Nephron (organoid): ENCODE measurements around the gene PSMD3.

Experiments
- H3K27ac Mint-ChIP-seq, 3 experiments: 2 replicates each; pipeline ENCODE4 v1.8.0; 2020; ENCODE audit warnings: mixed read lengths in 3 of 3, mild to moderate bottlenecking in 2 of 3, moderate library complexity in 1 of 3
- H3K27me3 Mint-ChIP-seq: 2 replicates; pipeline ENCODE4 v1.8.0; 2021; ENCODE audit warnings: low read depth, mild to moderate bottlenecking, moderate library complexity, mixed read lengths
- H3K36me3 Mint-ChIP-seq: 2 replicates; pipeline ENCODE4 v1.8.0; 2020; ENCODE audit warnings: low read depth, mixed read lengths
- H3K4me1 Mint-ChIP-seq: 2 replicates; pipeline ENCODE4 v1.8.0; 2020; ENCODE audit warnings: mixed read lengths
- H3K4me3 Mint-ChIP-seq, 3 experiments: 2 replicates each; pipeline ENCODE4 v1.8.0; 2020; ENCODE audit warnings: mild to moderate bottlenecking in 3 of 3, mixed read lengths in 3 of 3, moderate library complexity in 2 of 3
- H3K9me3 Mint-ChIP-seq: 2 replicates; pipeline ENCODE4 v1.8.0; 2020; ENCODE audit warnings: mixed read lengths
- CTCF ChIP-seq, 3 experiments: fragments of 200-600 bp; sonication (generic); IDR thresholded peaks; one replicate each; pipeline ENCODE4 v1.5.0; 2021; ENCODE audit warnings: antibody characterized with exemption in 3 of 3; ENCODE audit not compliant: unreplicated experiment in 3 of 3

Gene PSMD3

DNA sequence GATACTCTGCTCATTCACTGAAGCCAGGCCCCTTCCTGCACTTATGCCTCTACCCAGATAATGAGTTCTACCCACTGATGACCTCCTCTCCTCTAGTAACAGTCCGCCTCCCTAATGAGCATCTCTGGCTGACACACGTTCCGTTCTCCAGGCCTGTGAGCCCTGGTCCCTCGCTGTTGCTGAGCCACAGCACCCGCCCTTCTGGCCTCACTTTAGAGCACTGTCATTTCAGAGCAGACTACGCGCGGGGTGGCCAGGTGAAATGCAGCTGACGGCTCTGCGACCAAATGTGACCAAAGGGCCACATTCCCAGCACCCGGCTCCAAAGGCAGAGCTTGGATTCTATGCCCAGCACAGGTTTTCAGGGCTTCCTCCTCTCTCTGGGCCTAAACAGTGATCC is 13.8 kb downstream of the PSMD3 start:
- peaks cover 72% of the 10 kb centered on the region for H3K36me3 Mint-ChIP-seq
- H3K9me3 Mint-ChIP-seq: no peaks in the 10 kb centered on the region
- no peak overlapping the region for H3K4me3 Mint-ChIP-seq
- no peaks in the 10 kb centered on the region for H3K27me3 Mint-ChIP-seq
- H3K4me1 Mint-ChIP-seq: peaks cover 9% of the 10 kb centered on the region
- H3K27ac Mint-ChIP-seq: no peak overlapping the region
- no peak for TF ChIP-seq CTCF (IDR thresholded peaks at IDR 0.05; ENCODE audit: unreplicated experiment in 3 of 3)

DNA sequence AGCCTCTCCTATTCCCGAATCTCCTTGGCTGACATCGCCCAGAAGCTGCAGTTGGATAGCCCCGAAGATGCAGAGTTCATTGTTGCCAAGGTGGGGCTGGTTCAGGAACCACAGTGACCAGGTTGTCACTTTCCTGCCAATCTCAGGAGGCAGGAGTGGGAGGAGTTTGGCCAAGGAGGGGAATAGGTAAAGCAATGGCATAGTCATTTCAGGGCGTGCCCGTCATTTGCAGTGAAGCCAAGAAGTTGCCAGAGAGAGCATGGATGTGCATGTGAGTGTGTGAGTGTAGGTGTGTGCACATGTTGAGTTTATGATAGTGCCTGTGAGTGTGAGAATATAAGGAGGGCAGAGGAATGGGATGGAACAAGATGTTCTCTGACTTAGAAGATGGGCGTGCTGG is 14.8 kb downstream of the PSMD3 start:
- no peak overlapping the region for H3K27ac Mint-ChIP-seq
- H3K4me1 Mint-ChIP-seq: peaks cover 9% of the 10 kb centered on the region
- H3K36me3 Mint-ChIP-seq: peaks cover 63% of the 10 kb centered on the region
- H3K4me3 Mint-ChIP-seq: no peak overlapping the region
- H3K27me3 Mint-ChIP-seq: no peaks in the 10 kb centered on the region
- no peaks in the 10 kb centered on the region for H3K9me3 Mint-ChIP-seq
- no peak for TF ChIP-seq CTCF (IDR thresholded peaks at IDR 0.05; ENCODE audit: unreplicated experiment in 3 of 3)

DNA sequence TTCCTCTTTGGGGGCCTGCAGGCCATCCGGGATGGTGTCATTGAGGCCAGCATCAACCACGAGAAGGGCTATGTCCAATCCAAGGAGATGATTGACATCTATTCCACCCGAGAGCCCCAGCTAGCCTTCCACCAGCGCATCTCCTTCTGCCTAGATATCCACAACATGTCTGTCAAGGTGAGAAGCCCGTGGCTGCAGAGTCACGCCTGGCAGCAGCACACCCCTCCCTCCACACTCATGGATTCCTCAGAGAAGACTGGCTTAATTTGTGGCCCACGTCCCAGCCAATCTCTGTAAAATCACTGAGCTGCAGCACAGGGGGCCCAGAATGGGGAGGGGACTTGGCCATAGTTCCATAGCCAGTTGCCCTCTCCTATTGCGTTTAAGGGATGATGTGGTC is 15.6 kb downstream of the PSMD3 start:
- peaks cover 58% of the 10 kb centered on the region for H3K36me3 Mint-ChIP-seq
- TF ChIP-seq CTCF (IDR thresholded peaks at IDR 0.05; ENCODE audit: unreplicated experiment in 3 of 3): no peak
- no peaks in the 10 kb centered on the region for H3K9me3 Mint-ChIP-seq
- H3K4me3 Mint-ChIP-seq: no peak overlapping the region
- no peaks in the 10 kb centered on the region for H3K27me3 Mint-ChIP-seq
- peak overlapping the region in 1 of 3 experiments; percentile 22 for H3K27ac Mint-ChIP-seq
- peaks cover 9% of the 10 kb centered on the region for H3K4me1 Mint-ChIP-seq

- no peak overlapping the region for H3K4me3 Mint-ChIP-seq
- no peak for TF ChIP-seq CTCF (IDR thresholded peaks at IDR 0.05; ENCODE audit: unreplicated experiment in 3 of 3)
- H3K4me1 Mint-ChIP-seq: peaks cover 9% of the 10 kb centered on the region
Observed at GRCh38 chr17:39996800-39997199, 16.2 kb downstream of the PSMD3 start.

GRCh38 chr17:39997543-39997942 is 16.9 kb downstream of the PSMD3 start:
- no peak overlapping the region for H3K4me3 Mint-ChIP-seq
- H3K36me3 Mint-ChIP-seq: peaks cover 45% of the 10 kb centered on the region
- H3K9me3 Mint-ChIP-seq: no peaks in the 10 kb centered on the region
- no peak overlapping the region for H3K27ac Mint-ChIP-seq
- H3K4me1 Mint-ChIP-seq: peaks cover 9% of the 10 kb centered on the region
- no peak for TF ChIP-seq CTCF (IDR thresholded peaks at IDR 0.05; ENCODE audit: unreplicated experiment in 3 of 3)
- no peaks in the 10 kb centered on the region for H3K27me3 Mint-ChIP-seq

More at GRCh38 chr17:39996800-39997199, 16.2 kb downstream of the PSMD3 start:
- Mint-ChIP-seq H3K27ac (no peak overlapping the region), H3K36me3 (peaks cover 52% of the 10 kb centered on the region), H3K27me3 (no peaks in the 10 kb centered on the region), H3K9me3 (no peaks in the 10 kb centered on the region)

DNA sequence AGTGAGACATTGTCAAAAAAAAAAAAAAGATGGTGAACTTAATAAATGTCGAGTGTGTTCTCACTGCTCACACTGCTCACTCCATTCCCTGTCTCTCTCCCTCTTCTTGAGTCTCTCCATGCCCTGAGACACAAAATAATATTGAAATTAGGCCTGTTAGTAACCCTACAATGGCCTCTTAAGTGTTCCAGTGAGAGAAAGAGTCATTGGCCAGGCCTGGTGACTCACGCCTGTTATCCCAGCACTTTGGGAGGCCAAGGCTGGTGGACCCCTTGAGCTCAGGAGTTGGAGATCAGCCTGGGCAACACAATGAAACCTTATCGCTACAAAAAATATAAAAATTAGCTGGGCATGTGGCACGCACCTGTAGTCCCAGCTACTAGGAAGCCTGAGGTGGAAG is 18.5 kb downstream of the PSMD3 start:
- H3K4me1 Mint-ChIP-seq: peaks cover 9% of the 10 kb centered on the region
- H3K4me3 Mint-ChIP-seq: no peak overlapping the region
- H3K27ac Mint-ChIP-seq: no peak overlapping the region
- H3K27me3 Mint-ChIP-seq: no peaks in the 10 kb centered on the region
- H3K36me3 Mint-ChIP-seq: peaks cover 32% of the 10 kb centered on the region
- no peaks in the 10 kb centered on the region for H3K9me3 Mint-ChIP-seq
- TF ChIP-seq CTCF (IDR thresholded peaks at IDR 0.05; ENCODE audit: unreplicated experiment in 3 of 3): no peak
